GDM1 (cell line): ENCODE data around the gene NECAB2.

Experiments used
- DNase-seq: peaks from one replicate; lab custom pipeline; 2025; lab: John Stamatoyannopoulos, UW

Gene NECAB2

GRCh38 chr16:83967091-83967490, 953 bp upstream of the NECAB2 start:
- no peak for DNase-seq

DNA sequence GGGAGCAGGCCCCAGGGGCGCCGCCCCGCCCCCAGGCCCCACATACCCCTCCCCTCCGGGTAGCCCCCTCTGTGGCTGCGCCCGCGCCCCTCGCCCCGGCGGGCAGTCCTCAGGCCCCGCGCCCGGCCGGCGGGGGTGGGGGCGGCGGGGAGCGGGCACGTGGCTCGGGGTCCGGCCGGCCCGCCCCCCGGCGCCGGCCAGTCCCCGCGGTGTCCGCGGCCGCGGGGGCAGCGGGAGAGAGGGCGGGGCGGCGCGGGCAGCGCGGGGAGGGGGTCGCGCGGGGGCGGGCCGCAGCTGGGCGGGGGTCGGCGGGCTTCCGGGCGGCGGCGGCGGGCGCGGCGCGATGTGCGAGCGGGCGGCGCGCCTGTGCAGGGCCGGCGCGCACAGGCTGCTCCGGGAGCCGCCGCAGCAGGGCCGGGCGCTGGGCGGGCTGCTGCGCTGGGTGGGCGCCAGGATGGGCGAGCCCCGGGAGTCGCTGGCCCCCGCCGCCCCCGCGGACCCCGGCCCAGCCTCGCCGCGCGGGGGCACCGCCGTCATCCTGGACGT, 335 bp downstream of the NECAB2 start:
- DNase-seq: no peak

- DNase-seq: no peak
These were observed 1.0 kb downstream of the NECAB2 start for GRCh38 chr16:83968891-83969649.

DNA sequence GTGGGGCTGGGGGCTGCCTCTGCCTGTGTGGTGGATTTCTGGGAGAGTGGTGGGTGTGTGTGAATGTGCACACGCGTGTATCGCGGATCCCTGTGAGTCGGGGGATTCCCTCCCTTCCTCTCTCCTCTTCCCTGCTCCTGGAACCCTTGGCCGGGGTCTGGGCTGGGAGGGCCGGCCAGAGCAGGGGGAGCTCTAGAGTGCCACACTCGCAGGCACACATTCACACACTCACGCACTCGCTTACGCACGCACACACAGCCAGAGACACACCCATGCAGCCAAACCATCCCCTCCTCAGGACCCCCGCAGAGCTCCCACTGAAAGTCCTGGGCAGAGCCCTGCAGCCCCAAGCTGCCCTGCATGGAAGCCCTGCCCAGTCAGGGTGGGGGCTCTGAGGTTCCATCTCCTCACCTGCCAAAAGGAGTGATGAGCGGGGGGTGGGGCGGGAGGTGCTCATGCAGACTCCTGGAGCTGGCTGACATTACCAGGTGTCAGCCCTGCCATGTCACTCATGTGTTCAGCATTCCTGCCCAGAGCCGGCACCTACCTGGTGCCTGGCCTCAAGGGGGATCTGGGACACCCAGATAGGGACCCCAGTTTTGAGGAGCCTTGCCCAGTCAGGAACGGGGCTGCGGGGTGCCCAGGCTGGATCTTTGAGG, 1.9 kb downstream of the NECAB2 start:
- no peak for DNase-seq

- DNase-seq: no peak
These were observed 2.4 kb downstream of the NECAB2 start for GRCh38 chr16:83970430-83970815.

GRCh38 chr16:83971165-83972130, 3.4 kb downstream of the NECAB2 start:
- no peak for DNase-seq

DNA sequence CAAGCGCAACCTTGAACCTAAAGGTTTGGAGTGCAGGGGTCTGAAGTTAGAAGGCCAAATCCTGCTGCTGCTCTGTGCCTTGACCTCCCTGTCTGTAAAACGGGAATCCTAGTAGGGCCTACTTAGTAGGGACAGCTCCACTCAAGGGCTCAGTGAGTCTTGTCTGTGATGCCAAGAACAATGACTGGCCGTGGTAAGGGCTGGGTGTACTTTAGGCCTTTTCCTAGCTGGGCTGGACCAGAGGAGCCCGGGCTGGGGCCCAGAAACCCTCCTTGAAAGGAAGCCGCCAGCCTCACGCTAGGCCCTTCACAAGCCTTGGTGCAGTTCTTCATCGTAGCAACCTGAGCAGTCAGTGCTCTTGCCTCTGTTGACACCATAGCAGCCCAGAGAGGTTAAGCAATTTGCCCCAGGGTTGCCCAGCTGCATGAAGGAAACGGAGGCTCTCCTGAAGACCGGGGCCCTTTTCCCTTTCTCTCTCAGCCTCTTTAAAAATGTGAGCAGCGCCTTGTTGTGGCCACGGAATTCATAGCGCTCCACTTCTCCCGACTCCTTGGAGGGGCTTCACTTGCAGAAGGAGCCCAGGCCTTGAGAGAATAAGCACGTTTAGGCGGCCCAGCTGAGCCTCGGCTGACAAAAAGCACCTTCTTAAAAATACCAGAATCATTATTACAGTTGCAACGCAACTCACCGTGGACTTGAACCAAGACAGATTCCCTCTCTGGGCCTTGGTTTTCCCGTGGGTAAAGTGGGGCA, 4.4 kb downstream of the NECAB2 start:
- DNase-seq: no peak

DNA sequence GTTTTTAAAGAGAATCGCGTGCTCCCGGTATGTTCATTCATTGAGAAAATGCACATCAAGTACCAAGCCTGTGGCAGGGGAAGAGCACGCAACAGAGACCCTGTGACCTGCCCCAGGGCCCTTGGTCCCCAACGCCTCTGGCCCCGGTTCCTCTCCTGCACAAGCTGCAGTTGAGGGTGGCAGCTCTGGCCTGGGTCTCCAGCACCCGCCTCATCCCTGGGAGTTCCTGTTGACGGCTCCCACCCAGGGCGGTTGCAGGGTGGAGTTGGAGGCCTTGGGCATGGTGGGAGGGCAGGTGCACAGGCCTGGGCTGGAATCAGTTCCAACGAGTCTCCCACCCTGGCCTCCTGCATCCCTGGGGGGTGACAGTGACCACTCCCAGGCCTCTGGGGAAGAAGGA, 5.0 kb downstream of the NECAB2 start:
- DNase-seq: no peak

GRCh38 chr16:83973581-83974385, 5.7 kb downstream of the NECAB2 start:
- DNase-seq: no peak

- DNase-seq: no peak
These were observed 6.4 kb downstream of the NECAB2 start for GRCh38 chr16:83974475-83974874.

DNA sequence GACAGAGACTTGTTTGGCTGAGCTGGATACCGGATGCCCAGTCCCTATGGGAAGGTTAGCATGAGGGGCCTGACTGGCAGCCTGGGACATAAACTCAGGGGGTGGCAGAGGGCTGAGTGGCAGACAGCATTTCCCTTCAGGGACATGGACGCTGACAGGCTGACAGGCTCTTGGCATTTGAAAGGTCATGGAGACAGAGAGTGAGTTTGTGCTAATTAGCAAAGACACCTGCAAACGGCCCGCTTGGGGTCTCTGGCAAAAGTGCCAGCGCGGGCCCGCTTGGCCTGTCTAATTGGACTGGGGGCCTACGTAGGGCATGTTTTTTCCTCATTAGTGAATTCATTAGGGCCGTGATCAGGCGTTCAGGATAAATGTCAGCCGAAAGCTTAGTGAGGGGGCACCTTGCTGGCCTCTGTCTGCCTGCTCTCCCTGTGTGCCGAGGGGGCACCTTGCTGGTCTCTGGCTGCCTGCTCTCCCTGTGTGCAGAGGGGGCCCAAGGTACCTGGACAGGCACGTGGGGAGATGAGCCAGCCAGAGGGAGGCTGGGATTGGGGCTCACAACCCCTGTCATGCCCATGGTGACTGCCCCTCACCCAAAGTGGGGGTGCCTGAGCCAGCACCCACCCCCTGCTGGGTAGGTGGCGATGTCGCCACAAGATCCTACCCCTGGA, 7.7 kb downstream of the NECAB2 start:
- DNase-seq: no peak

DNA sequence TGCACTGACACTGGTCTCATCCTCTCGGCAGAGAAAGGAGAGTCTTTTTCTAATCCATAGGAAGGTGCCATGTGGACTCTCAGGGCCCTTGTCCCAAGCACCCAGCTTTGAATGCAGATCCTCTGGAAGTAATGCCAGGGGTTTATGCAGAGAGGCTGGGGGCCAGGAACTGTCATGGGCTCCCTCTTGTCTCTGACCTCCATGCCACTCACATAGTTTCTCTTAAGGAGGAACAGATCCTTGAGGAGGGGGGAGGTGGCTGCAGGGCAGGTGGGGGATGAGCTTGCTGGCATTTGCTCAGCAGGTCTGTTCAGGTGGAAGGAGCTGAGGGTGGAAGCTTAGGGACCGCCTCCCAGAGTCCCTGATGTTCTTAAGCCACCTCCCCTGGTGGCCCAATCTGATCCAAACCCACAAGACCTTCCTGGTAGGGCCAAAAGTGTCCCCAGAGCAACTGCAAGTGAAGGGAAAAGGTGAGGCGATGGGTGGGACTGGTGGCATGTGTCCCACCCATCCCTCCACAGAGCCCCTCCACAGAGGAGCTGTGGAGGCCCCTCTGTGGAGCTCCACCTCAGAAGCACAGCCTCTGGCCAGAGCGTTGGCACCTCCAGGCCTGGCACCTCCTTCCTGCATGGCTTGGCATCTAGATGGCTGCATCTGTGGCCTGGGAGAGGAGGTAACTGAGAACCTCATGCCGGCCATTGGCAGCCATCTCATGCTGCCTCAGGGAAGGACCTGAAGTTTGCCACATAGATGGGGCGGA, 9.2 kb downstream of the NECAB2 start:
- DNase-seq: no peak

DNA sequence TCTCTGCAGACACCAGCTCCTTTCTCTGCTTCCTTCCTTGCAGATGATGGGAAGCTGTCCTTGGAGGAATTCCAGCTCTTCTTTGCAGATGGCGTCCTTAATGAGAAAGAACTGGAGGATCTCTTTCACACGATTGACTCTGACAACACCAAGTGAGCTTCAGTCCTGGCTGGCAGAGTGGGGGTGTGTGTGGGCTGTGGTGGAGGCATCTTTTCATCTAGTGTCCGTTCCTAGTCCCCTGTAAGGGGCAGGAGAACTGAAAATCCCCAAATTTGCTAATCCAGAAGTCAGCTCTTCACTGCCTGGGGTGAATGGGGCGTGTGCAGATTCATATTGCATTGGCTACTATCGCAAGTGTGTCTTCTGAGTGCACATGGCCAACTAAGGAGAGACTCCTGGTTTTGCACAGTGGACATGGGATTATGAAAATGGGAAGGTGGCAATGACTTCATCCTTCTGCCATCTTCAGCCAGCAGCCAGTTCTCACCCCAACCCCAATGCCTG, 10.4 kb downstream of the NECAB2 start:
- no peak for DNase-seq

DNA sequence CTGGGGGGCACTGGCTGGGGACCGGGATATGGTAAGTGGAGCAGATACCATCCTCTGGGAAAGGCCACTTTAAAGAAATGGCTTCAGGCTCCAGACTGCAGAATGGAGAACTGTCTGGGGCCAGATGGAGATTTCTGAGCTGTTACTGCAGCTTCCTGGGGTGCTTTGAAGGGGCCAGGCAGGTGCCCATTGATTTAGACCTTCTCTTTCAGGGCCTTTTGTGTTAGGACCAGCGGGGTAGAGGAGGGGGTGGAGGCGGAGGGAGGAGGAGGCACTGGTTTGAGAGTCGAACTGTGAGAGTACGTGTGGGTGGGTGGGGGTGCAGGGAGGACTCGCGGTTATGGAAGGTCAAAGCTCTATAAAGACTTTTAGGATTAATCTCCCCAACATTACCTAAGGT, 11.4 kb downstream of the NECAB2 start:
- no peak for DNase-seq

DNA sequence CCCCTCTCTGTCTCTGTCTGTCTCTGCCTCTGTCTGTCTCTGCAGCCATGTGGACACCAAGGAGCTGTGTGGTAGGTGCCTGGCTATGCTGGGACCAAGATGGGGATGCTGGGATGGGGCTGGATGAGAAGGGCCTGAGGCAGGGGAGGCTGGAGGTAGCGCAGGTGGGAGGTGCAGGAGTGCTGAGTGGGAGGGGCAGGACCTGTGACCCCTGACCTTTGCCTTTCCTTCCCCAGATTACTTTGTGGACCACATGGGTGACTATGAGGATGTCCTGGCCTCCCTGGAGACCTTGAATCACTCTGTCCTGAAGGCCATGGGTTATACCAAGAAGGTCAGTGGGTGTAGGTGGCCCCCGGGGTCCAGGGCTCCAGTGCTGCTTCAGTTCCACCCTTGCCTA, 12.8 kb downstream of the NECAB2 start:
- no peak for DNase-seq

- DNase-seq: no peak
These were observed 13.8 kb downstream of the NECAB2 start for GRCh38 chr16:83981799-83982198.

- no peak for DNase-seq
These were observed 15.4 kb downstream of the NECAB2 start for GRCh38 chr16:83983491-83983890.

DNA sequence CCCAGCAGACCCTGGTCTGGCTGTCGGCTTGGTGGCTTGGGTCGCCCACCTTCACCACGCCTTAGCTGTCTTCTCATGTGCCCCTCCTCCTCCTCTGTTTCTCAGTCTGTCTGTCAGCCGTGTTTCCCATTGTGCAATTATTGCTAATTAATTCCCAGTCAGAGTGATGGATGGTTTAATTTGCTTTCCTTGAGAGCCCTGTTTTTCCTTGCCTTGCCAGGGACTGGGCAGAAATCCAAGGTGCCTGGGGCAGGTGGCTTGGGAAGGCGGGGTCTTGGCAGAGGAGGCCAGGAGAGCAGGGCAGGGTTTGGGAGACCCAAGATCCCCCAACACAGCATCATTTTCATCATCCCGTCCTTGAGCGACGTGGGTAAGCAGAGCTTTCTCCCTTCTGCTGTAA, 21.3 kb downstream of the NECAB2 start:
- no peak for DNase-seq

GRCh38 chr16:83990492-83990891, 22.4 kb downstream of the NECAB2 start:
- no peak for DNase-seq
